ENCODE data around the gene SRMS.

The SRMS gene

GRCh38 chr20:63553933-63554290 lies 6.4 kb upstream of the SRMS start, which contains the start of gene FNDC11:
Gene FNDC11, plus strand, starts transcription at chr20:63554159. Its CDS starts 1,505 bp downstream, at chr20:63555664.
- Histone ChIP-seq H3K9me3 (ENCODE audit: control insufficient read depth, low read length) (no peaks in the 10 kb centered on the region), H3K4me1 (ENCODE audit: control insufficient read depth, insufficient read depth, low read length) (peaks cover 8% of the 10 kb centered on the region), H3K4me3 (ENCODE audit: low read length) (peak within 1 kb of the TSS; percentile 77), H3K36me3 (ENCODE audit: control insufficient read depth, insufficient read depth, low read length, severe bottlenecking) (no peaks in the 10 kb centered on the region), H3K27me3 (replicated peaks; ENCODE audit: control insufficient read depth, insufficient read depth, low read length) (no peaks in the 10 kb centered on the region), H3K9ac (ENCODE audit: low read length) (peak within 1 kb of the TSS; percentile 72)
- DNase-seq (ENCODE audit: low read depth), result peak; percentile 51

DNA sequence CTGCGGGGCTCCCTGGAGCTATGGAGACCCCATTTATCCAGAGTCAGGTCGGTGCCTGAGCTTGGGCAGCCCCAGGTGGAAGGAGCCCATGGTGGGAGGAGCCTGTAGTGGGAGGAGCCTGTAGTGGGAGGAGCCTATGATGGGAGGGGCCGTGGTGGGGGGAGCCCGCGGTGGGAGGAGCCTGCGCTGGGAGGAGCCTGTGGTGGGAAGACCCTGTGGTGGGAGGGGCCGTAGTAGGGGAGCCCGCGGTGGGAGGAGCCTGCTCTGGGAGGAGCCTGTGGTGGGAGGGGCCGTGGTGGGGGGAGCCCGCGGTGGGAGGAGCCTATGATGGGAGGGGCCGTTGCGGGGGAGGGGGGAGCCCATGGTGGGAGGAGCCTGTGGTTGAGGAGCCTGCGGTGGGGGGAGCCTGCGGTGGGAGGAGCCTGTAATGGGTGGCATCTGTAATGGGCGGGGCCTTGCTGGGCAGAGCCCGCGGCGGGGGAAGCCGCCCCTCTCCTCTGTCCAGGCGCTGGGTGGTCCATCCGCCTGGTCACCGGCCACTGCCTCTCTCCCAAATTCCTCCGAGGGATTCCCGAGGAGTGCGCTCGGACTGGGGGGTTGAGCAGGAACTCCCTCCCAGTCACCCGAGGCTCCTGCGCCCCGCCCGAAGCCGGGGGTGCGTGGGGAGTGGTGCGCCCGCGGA lies 5.8 kb upstream of the SRMS start:
- no peaks in the 10 kb centered on the region for H3K36me3 ChIP-seq (ENCODE audit: control insufficient read depth, insufficient read depth, low read length, severe bottlenecking)
- H3K27me3 ChIP-seq (replicated peaks; ENCODE audit: control insufficient read depth, insufficient read depth, low read length), result peaks cover 4% of the 10 kb centered on the region
- H3K9me3 ChIP-seq (ENCODE audit: control insufficient read depth, low read length), result no peaks in the 10 kb centered on the region
- H3K4me3 ChIP-seq (ENCODE audit: low read length), result peak overlapping the region; percentile 77
- peak; percentile 92 for DNase-seq (ENCODE audit: low read depth)
- peak overlapping the region; percentile 72 for H3K9ac ChIP-seq (ENCODE audit: low read length)
- H3K4me1 ChIP-seq (ENCODE audit: control insufficient read depth, insufficient read depth, low read length), result peaks cover 8% of the 10 kb centered on the region

DNA sequence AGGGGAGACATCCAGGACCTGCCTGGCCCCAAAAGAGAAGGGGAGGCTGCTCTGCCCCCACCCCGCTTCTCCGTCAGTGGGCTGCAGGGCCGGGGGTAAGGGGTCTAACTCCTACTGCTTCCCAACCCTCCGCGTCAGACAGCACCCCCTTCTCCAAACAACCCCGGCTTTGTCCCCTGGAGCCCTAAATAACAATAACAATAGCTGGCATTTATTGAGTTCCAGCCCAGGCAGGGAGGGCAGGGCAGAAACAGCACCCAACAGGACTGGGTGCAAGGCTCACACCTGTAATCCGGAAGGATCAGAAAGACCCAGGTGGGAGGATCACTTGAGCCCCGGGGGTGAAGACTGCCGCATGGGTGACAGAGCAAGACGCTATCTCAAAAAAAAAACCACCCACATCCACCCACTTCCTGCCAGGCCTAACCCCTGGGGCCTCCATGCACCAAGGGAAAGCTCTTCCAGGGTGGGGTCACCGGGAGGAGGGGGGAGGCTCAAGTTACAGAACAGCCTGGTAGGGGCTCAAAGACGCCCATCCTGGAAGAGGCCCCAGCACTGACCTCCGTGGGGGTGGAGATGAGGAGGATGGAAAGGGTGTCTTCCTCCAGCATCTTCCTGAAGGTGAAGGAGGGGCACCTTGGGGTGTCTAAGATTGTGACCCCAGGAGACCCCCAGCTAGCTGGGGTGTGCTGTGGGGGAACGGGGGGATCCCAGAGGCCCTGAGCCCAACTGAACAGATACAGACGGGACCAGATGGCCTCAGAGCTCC lies 5.1 kb upstream of the SRMS start:
- peaks cover 4% of the 10 kb centered on the region for H3K27me3 ChIP-seq (replicated peaks; ENCODE audit: control insufficient read depth, insufficient read depth, low read length)
- DNase-seq (ENCODE audit: low read depth), result no peak
- H3K36me3 ChIP-seq (ENCODE audit: control insufficient read depth, insufficient read depth, low read length, severe bottlenecking), result no peaks in the 10 kb centered on the region
- H3K4me3 ChIP-seq (ENCODE audit: low read length), result no peak overlapping the region
- H3K9ac ChIP-seq (ENCODE audit: low read length), result no peak overlapping the region
- no peaks in the 10 kb centered on the region for H3K9me3 ChIP-seq (ENCODE audit: control insufficient read depth, low read length)
- H3K4me1 ChIP-seq (ENCODE audit: control insufficient read depth, insufficient read depth, low read length), result peaks cover 8% of the 10 kb centered on the region

DNA sequence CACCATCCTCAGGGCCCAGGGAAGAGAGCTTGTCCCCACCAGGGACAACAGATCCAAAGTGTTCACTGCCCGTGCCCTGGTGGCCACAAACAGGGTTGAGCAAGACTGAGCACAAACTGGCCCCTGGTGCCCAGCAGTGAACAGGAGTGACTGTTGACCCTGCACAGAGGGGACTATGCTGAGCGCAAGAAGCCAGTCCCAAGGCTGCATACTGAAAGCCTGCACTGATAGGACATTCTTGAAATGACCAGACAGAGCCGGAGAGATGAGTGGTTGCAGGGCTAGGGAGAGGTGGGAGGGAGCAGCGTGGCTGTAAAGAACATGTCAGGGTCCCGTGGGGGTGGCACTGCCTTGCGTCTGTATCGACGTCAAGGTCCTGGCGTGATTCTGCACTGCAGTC lies 3.5 kb upstream of the SRMS start:
- no peaks in the 10 kb centered on the region for H3K9me3 ChIP-seq (ENCODE audit: control insufficient read depth, low read length)

DNA sequence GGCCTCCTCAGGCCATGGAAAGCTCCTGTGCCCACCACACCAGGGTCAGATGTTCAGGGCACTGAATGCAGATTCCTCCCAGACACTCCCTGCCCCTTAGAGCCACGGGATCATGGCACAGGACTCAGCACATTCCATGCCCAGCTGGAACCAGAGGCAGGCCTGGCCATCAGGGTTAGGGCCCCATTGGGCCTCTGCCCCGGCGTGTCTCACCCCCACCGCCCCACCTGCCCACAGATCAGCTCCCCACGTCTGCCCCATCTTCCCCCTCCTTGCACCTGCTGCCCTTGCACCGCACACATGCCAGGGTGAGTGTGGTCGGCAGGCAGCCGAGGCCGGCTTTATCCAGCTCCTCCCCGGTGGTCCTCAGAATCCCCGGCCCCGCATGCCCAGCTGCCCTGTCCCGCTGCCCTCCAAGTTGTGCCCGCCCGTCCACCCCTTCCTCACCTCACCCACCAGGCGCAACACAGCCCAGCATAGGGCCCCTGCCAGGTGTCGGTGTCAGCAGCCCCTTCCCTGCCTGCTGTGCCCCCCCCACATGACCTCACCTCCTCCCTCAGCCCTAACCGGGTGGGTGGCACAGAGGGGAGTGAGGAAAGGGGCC lies 2.2 kb upstream of the SRMS start:
- H3K36me3 ChIP-seq (ENCODE audit: control insufficient read depth, insufficient read depth, low read length, severe bottlenecking), result no peaks in the 10 kb centered on the region

More for the DNA sequence above, 3.5 kb upstream of the SRMS start:
- Histone ChIP-seq H3K9ac (ENCODE audit: low read length) (peak overlapping the region; percentile 11), H3K4me1 (ENCODE audit: control insufficient read depth, insufficient read depth, low read length) (peaks cover 8% of the 10 kb centered on the region), H3K4me3 (ENCODE audit: low read length) (no peak overlapping the region), H3K36me3 (ENCODE audit: control insufficient read depth, insufficient read depth, low read length, severe bottlenecking) (no peaks in the 10 kb centered on the region), H3K27me3 (replicated peaks; ENCODE audit: control insufficient read depth, insufficient read depth, low read length) (peaks cover 8% of the 10 kb centered on the region)
- no peak for DNase-seq (ENCODE audit: low read depth)

DNA sequence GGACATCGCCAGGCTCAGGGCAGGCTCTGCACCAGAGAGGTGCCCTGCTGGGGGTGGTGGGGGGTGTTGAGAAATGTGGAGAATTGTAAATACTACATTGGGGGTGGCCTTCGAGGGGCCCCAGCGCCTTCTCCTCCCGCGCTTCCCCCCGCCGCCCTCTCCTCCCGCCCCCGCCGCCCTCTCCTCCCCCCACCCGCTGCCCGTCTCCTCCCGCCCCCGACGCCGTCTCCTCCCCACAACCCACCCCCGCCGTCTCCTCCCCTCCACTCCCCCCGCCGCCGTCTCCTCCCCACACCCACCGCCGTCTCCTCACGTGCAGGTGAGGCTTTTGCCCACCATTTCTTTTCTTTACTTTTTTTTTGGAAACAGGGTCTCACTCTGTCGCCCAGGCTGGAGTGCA lies 1.5 kb upstream of the SRMS start:
- no peak for DNase-seq (ENCODE audit: low read depth)
- Histone ChIP-seq H3K4me3 (ENCODE audit: low read length) (no peak overlapping the region), H3K27me3 (replicated peaks; ENCODE audit: control insufficient read depth, insufficient read depth, low read length) (peaks cover 24% of the 10 kb centered on the region), H3K4me1 (ENCODE audit: control insufficient read depth, insufficient read depth, low read length) (peaks cover 8% of the 10 kb centered on the region), H3K36me3 (ENCODE audit: control insufficient read depth, insufficient read depth, low read length, severe bottlenecking) (no peaks in the 10 kb centered on the region), H3K9ac (ENCODE audit: low read length) (no peak overlapping the region), H3K9me3 (ENCODE audit: control insufficient read depth, low read length) (no peaks in the 10 kb centered on the region)

More for the DNA sequence above, 2.2 kb upstream of the SRMS start:
- Histone ChIP-seq H3K27me3 (replicated peaks; ENCODE audit: control insufficient read depth, insufficient read depth, low read length) (peaks cover 18% of the 10 kb centered on the region), H3K9me3 (ENCODE audit: control insufficient read depth, low read length) (no peaks in the 10 kb centered on the region), H3K4me1 (ENCODE audit: control insufficient read depth, insufficient read depth, low read length) (peaks cover 8% of the 10 kb centered on the region), H3K4me3 (ENCODE audit: low read length) (no peak overlapping the region), H3K9ac (ENCODE audit: low read length) (no peak overlapping the region)
- no peak for DNase-seq (ENCODE audit: low read depth)

- Histone ChIP-seq H3K4me3 (ENCODE audit: low read length) (no peak overlapping the region), H3K4me1 (ENCODE audit: control insufficient read depth, insufficient read depth, low read length) (peaks cover 8% of the 10 kb centered on the region), H3K27me3 (replicated peaks; ENCODE audit: control insufficient read depth, insufficient read depth, low read length) (peaks cover 24% of the 10 kb centered on the region), H3K9me3 (ENCODE audit: control insufficient read depth, low read length) (no peaks in the 10 kb centered on the region), H3K36me3 (ENCODE audit: control insufficient read depth, insufficient read depth, low read length, severe bottlenecking) (no peaks in the 10 kb centered on the region), H3K9ac (ENCODE audit: low read length) (no peak overlapping the region)
- DNase-seq (ENCODE audit: low read depth), result no peak
These were observed 993 bp upstream of the SRMS start for GRCh38 chr20:63548542-63548941.

- DNase-seq (ENCODE audit: low read depth), result no peak
- Histone ChIP-seq H3K4me1 (ENCODE audit: control insufficient read depth, insufficient read depth, low read length) (peaks cover 8% of the 10 kb centered on the region), H3K4me3 (ENCODE audit: low read length) (no peak overlapping the region), H3K9ac (ENCODE audit: low read length) (no peak overlapping the region), H3K36me3 (ENCODE audit: control insufficient read depth, insufficient read depth, low read length, severe bottlenecking) (no peaks in the 10 kb centered on the region), H3K27me3 (replicated peaks; ENCODE audit: control insufficient read depth, insufficient read depth, low read length) (peaks cover 24% of the 10 kb centered on the region), H3K9me3 (ENCODE audit: control insufficient read depth, low read length) (no peaks in the 10 kb centered on the region)
These were observed 409 bp downstream of the SRMS start for GRCh38 chr20:63546956-63547724.

DNA sequence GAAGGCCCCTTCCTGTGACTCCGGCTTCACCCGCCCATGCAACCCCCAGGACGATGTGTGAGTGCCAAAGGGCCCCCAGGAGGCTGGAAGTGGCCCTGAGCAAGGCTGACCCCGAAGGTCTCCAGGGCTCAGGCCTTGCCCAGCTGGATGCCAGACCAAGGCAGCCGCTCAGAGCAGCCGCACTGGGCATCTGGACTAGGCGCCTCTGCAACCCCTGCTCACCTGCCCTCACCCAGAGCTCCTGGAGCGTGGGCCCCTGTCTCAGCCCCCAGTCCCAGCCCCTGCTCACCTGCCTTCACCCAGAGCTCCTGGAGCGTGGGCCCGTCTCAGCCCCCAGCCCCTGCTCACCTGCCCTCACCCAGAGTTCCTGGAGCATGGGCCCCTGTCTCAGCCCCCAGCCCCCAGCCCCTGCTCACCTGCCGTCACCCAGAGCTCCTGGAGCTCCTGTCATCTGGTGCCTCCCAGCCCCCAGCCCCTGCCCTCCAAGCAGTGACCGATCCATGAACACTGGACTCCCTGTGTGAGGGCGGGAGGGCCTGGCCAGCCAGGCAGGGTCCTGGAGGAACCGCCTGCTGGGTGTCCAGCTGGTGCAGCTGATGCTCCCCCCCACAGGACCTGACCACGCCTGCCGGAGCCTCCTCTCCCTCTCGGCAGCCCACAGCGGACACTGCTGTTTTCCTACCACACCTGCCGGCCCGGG lies 1.1 kb downstream of the SRMS start:
- no peak overlapping the region for H3K4me3 ChIP-seq (ENCODE audit: low read length)

GRCh38 chr20:63545814-63546213 lies 1.7 kb downstream of the SRMS start:
- no peak overlapping the region for H3K9ac ChIP-seq (ENCODE audit: low read length)
- H3K27me3 ChIP-seq (replicated peaks; ENCODE audit: control insufficient read depth, insufficient read depth, low read length), result peaks cover 26% of the 10 kb centered on the region
- H3K9me3 ChIP-seq (ENCODE audit: control insufficient read depth, low read length), result no peaks in the 10 kb centered on the region
- H3K4me3 ChIP-seq (ENCODE audit: low read length), result no peak overlapping the region
- no peaks in the 10 kb centered on the region for H3K36me3 ChIP-seq (ENCODE audit: control insufficient read depth, insufficient read depth, low read length, severe bottlenecking)
- H3K4me1 ChIP-seq (ENCODE audit: control insufficient read depth, insufficient read depth, low read length), result peaks cover 3% of the 10 kb centered on the region
- no peak for DNase-seq (ENCODE audit: low read depth)

More for the DNA sequence above, 1.1 kb downstream of the SRMS start:
- H3K9me3 ChIP-seq (ENCODE audit: control insufficient read depth, low read length), result no peaks in the 10 kb centered on the region
- H3K9ac ChIP-seq (ENCODE audit: low read length), result no peak overlapping the region
- no peak for DNase-seq (ENCODE audit: low read depth)
- H3K4me1 ChIP-seq (ENCODE audit: control insufficient read depth, insufficient read depth, low read length), result peaks cover 8% of the 10 kb centered on the region
- H3K27me3 ChIP-seq (replicated peaks; ENCODE audit: control insufficient read depth, insufficient read depth, low read length), result peaks cover 26% of the 10 kb centered on the region
- H3K36me3 ChIP-seq (ENCODE audit: control insufficient read depth, insufficient read depth, low read length, severe bottlenecking), result no peaks in the 10 kb centered on the region

Data from adipocyte (in vitro differentiated cells).